HCT116 (cell line): ENCODE data around the gene RAPGEF3.

Source experiments
- EZH2 ChIP-seq: fragments of 200-600 bp; sonication (generic); IDR thresholded peaks from 2 replicates; pipeline ENCODE4 v1.6.1; 2017; ENCODE audit warnings: antibody characterized with exemption, mixed run types
- POLR2A ChIP-seq: IDR thresholded peaks from 2 replicates; pipeline ENCODE4 v1.7.0; 2011; ENCODE audit warnings: borderline replicate concordance; ENCODE audit not compliant: insufficient read depth, insufficient read length; ENCODE audit errors: extremely low read depth
- POLR2AphosphoS5 ChIP-seq: IDR thresholded peaks from 2 replicates; pipeline ENCODE4 v1.6.1; 2011; ENCODE audit warnings: mild to moderate bottlenecking, low read depth, low read length, moderate library complexity
- RAD21 ChIP-seq: IDR thresholded peaks from 2 replicates; pipeline ENCODE4 v1.6.1; 2012; ENCODE audit warnings: low read depth, mild to moderate bottlenecking
- TF ChIP-seq, protein P1 (sequence below), 3 experiments: fragments of 200-600 bp in 1 of 3; sonication (generic) in 1 of 3; IDR thresholded peaks in 2 of 3; conservative IDR thresholded peaks in 1 of 3; 2 replicates each; pipeline ENCODE4 v1.5.1; 2012 to 2017; ENCODE audit warnings: low read depth in 2 of 3, low read length in 2 of 3, antibody characterized with exemption in 1 of 3, borderline replicate concordance in 1 of 3, control low read depth in 1 of 3, mild to moderate bottlenecking in 1 of 3, mixed read lengths in 1 of 3, mixed run types in 1 of 3, moderate library complexity in 1 of 3; ENCODE audit not compliant: insufficient read depth in 1 of 3
- TF ChIP-seq, protein P2 (sequence below): IDR thresholded peaks from 2 replicates; pipeline ENCODE4 v1.6.1; 2012
- TF ChIP-seq, protein P3 (sequence below): IDR thresholded peaks from 2 replicates; pipeline ENCODE4 v1.6.1; 2012; ENCODE audit warnings: low read depth

DNA sequence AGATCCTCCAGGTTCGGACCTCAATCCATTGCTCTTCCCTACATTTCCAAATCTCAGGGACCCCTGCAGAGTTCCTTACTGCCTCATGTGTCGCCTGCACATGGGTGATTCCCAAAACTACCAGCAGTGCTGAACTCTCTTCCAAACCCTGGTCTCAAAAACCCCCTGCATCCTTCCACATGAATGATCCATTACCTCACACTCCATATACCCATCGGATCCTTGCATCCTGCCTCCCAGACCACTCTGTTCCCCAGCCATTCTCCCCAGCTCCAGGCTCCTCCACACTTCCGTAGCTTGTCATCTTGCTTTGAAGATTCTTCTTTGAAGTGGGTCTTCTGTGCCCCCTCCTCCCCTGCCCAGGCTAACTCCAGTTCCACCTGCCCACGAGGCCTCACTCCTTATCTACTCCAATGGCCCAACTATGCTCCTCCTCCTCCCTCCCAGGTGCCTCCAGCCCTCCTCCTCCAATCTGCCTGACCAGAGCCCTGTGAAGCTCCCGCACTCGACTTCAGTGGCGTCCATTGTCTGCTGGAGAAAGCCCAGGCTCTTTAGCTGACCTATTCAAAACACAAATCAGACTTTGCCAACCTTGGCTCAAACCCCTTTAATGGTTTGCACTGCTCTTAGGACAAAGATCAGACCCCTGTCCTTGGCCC lies 13.8 kb downstream of the RAPGEF3 start:
- TF ChIP-seq POLR2AphosphoS5 (no peak), POLR2A (no peak), RAD21 (no peak), EZH2 (no peak)
- TF ChIP-seq, protein P1, sequence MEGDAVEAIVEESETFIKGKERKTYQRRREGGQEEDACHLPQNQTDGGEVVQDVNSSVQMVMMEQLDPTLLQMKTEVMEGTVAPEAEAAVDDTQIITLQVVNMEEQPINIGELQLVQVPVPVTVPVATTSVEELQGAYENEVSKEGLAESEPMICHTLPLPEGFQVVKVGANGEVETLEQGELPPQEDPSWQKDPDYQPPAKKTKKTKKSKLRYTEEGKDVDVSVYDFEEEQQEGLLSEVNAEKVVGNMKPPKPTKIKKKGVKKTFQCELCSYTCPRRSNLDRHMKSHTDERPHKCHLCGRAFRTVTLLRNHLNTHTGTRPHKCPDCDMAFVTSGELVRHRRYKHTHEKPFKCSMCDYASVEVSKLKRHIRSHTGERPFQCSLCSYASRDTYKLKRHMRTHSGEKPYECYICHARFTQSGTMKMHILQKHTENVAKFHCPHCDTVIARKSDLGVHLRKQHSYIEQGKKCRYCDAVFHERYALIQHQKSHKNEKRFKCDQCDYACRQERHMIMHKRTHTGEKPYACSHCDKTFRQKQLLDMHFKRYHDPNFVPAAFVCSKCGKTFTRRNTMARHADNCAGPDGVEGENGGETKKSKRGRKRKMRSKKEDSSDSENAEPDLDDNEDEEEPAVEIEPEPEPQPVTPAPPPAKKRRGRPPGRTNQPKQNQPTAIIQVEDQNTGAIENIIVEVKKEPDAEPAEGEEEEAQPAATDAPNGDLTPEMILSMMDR (IDR thresholded peaks at IDR 0.05 in 2 of 3, conservative IDR thresholded peaks at IDR 0.05 in 1 of 3; ENCODE audit: borderline replicate concordance in 1 of 3, insufficient read depth in 1 of 3, low read depth in 2 of 3, low read length in 2 of 3) = no peak
- TF ChIP-seq, protein P2, sequence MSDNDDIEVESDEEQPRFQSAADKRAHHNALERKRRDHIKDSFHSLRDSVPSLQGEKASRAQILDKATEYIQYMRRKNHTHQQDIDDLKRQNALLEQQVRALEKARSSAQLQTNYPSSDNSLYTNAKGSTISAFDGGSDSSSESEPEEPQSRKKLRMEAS = no peak
- TF ChIP-seq, protein P3, sequence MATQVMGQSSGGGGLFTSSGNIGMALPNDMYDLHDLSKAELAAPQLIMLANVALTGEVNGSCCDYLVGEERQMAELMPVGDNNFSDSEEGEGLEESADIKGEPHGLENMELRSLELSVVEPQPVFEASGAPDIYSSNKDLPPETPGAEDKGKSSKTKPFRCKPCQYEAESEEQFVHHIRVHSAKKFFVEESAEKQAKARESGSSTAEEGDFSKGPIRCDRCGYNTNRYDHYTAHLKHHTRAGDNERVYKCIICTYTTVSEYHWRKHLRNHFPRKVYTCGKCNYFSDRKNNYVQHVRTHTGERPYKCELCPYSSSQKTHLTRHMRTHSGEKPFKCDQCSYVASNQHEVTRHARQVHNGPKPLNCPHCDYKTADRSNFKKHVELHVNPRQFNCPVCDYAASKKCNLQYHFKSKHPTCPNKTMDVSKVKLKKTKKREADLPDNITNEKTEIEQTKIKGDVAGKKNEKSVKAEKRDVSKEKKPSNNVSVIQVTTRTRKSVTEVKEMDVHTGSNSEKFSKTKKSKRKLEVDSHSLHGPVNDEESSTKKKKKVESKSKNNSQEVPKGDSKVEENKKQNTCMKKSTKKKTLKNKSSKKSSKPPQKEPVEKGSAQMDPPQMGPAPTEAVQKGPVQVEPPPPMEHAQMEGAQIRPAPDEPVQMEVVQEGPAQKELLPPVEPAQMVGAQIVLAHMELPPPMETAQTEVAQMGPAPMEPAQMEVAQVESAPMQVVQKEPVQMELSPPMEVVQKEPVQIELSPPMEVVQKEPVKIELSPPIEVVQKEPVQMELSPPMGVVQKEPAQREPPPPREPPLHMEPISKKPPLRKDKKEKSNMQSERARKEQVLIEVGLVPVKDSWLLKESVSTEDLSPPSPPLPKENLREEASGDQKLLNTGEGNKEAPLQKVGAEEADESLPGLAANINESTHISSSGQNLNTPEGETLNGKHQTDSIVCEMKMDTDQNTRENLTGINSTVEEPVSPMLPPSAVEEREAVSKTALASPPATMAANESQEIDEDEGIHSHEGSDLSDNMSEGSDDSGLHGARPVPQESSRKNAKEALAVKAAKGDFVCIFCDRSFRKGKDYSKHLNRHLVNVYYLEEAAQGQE = no peak
